ENCODE measurements around the gene TMPRSS7.

GRCh38 chr3:112117415-112117814, 82.9 kb downstream of the TMPRSS7 start:
- TF ChIP-seq CTCF (IDR thresholded peaks at IDR 0.05; ENCODE audit: poor library complexity, severe bottlenecking) (no peak), RAD21 (conservative IDR thresholded peaks at IDR 0.05) (no peak), EZH2 (IDR thresholded peaks at IDR 0.05; ENCODE audit: borderline replicate concordance, insufficient read depth, low read length, poor library complexity, severe bottlenecking) (no peak), SMC3 (conservative IDR thresholded peaks at IDR 0.05; ENCODE audit: poor library complexity) (no peak), POLR2AphosphoS5 (IDR thresholded peaks at IDR 0.05) (no peak), MXI1 (conservative IDR thresholded peaks at IDR 0.05; ENCODE audit: poor library complexity, severe bottlenecking) (no peak), EP300 (conservative IDR thresholded peaks at IDR 0.05; ENCODE audit: poor library complexity, severe bottlenecking) (no peak), TAF1 (IDR thresholded peaks at IDR 0.05; ENCODE audit: low read depth) (no peak), REST (IDR thresholded peaks at IDR 0.05; ENCODE audit: borderline replicate concordance) (no peak)
